HEK293 (cell line): ENCODE results near the gene YAE1.

Source experiments
- CTCF ChIA-PET: fragments of 350-600 bp; formaldehyde crosslinking; extraction: SDS; loops from one replicate; lab custom pipeline; 2021; ENCODE audit warnings: antibody characterized with exemption; lab: Yijun Ruan, JAX
- POLR2A ChIA-PET: fragments of 300-600 bp; formaldehyde crosslinking; extraction: SDS; loops from one replicate; lab custom pipeline; 2020; ENCODE audit warnings: antibody characterized with exemption, inconsistent platforms; lab: Yijun Ruan, JAX
- H3K27ac ChIP-seq: fragments of 200-500 bp; sonication (Bioruptor generic); 2 replicates; pipeline ENCODE4 v1.5.1; 2014; ENCODE audit warnings: low read depth, low read length, control low read depth, inconsistent platforms; ENCODE audit errors: extremely low read depth
- H3K36me3 ChIP-seq, 2 experiments: fragments of 200-500 bp in 1 of 2; sonication (Bioruptor generic) in 1 of 2; 1 replicate in 1 of 2; 2 replicates in 1 of 2; pipeline ENCODE4 v1.5.1; 2014 to 2017; ENCODE audit warnings: inconsistent platforms in 2 of 2, low read length in 2 of 2; ENCODE audit not compliant: control insufficient read depth in 2 of 2, insufficient read depth in 1 of 2
- H3K4me1 ChIP-seq: fragments of 200-500 bp; sonication (Bioruptor generic); 2 replicates; pipeline ENCODE4 v1.5.1; 2014; ENCODE audit warnings: mild to moderate bottlenecking, low read length, inconsistent platforms; ENCODE audit not compliant: control insufficient read depth, insufficient read depth
- H3K4me3 ChIP-seq: 2 replicates; pipeline ENCODE4 v1.5.1; 2011; ENCODE audit warnings: low read depth, mild to moderate bottlenecking, control low read depth, low read length, moderate library complexity
- H3K9me3 ChIP-seq: fragments of 200-500 bp; sonication (Bioruptor generic); 2 replicates; pipeline ENCODE4 v1.5.1; 2014; ENCODE audit warnings: low read depth, low read length, inconsistent platforms; ENCODE audit not compliant: control insufficient read depth, insufficient read depth
- GLI2 ChIP-seq: fragments of 450-650 bp; formaldehyde crosslinking; IDR thresholded peaks from 2 replicates; pipeline ENCODE4; 2017; ENCODE audit warnings: missing biosample characterization, missing genetic modification characterization, low read depth, borderline replicate concordance
- HOXC10 ChIP-seq: sonication (generic); formaldehyde crosslinking; IDR thresholded peaks from 2 replicates; pipeline ENCODE4 v1.8.1; 2023; ENCODE audit warnings: mild to moderate bottlenecking, missing genetic modification reagents
- OSR2 ChIP-seq: fragments of 450-650 bp; formaldehyde crosslinking; IDR thresholded peaks from 2 replicates; pipeline ENCODE4 v1.5.1; 2016; ENCODE audit warnings: missing biosample characterization, missing genetic modification characterization
- SCRT1 ChIP-seq: fragments of 450-650 bp; formaldehyde crosslinking; IDR thresholded peaks from 2 replicates; pipeline ENCODE4 v1.5.1; 2016; ENCODE audit warnings: missing biosample characterization, missing genetic modification characterization, borderline replicate concordance
- SP3 ChIP-seq: fragments of 450-650 bp; formaldehyde crosslinking; IDR thresholded peaks from 2 replicates; pipeline ENCODE4 v1.5.1; 2016; ENCODE audit warnings: missing biosample characterization, missing genetic modification characterization
- ZBTB1 ChIP-seq: fragments of 450-650 bp; formaldehyde crosslinking; IDR thresholded peaks from 2 replicates; pipeline ENCODE4 v1.5.1; 2016; ENCODE audit warnings: missing biosample characterization, missing genetic modification characterization
- ZBTB48 ChIP-seq: fragments of 450-650 bp; formaldehyde crosslinking; IDR thresholded peaks from 2 replicates; pipeline ENCODE4 v1.5.1; 2016; ENCODE audit warnings: missing biosample characterization, missing genetic modification characterization
- ZBTB49 ChIP-seq: fragments of 450-650 bp; formaldehyde crosslinking; IDR thresholded peaks from 2 replicates; pipeline ENCODE4 v1.5.1; 2016; ENCODE audit warnings: missing biosample characterization, missing genetic modification characterization, low read depth
- ZEB2 ChIP-seq: fragments of 450-650 bp; formaldehyde crosslinking; IDR thresholded peaks from 2 replicates; pipeline ENCODE4 v1.5.1; 2016; ENCODE audit warnings: missing biosample characterization, missing genetic modification characterization
- ZFP41 ChIP-seq: fragments of 450-650 bp; formaldehyde crosslinking; IDR thresholded peaks from 2 replicates; pipeline ENCODE4 v1.5.1; 2016; ENCODE audit warnings: missing biosample characterization, missing genetic modification characterization, borderline replicate concordance
- ZNF175 ChIP-seq: fragments of 450-650 bp; formaldehyde crosslinking; IDR thresholded peaks from 2 replicates; pipeline ENCODE4 v1.5.1; 2016; ENCODE audit warnings: missing biosample characterization, missing genetic modification characterization
- ZNF19 ChIP-seq: fragments of 450-650 bp; formaldehyde crosslinking; IDR thresholded peaks from 2 replicates; pipeline ENCODE4; 2016; ENCODE audit warnings: missing biosample characterization, missing genetic modification characterization, low read depth
- ZNF2 ChIP-seq: fragments of 450-650 bp; formaldehyde crosslinking; IDR thresholded peaks from 2 replicates; pipeline ENCODE4 v1.5.1; 2016; ENCODE audit warnings: missing biosample characterization, missing genetic modification characterization
- ZNF280C ChIP-seq: fragments of 450-650 bp; formaldehyde crosslinking; IDR thresholded peaks from 2 replicates; pipeline ENCODE4 v1.5.1; 2016; ENCODE audit warnings: missing biosample characterization, missing genetic modification characterization
- ZNF292 ChIP-seq: fragments of 450-650 bp; formaldehyde crosslinking; IDR thresholded peaks from 2 replicates; pipeline ENCODE4 v1.5.1; 2016; ENCODE audit warnings: low read depth, missing biosample characterization, missing genetic modification characterization, borderline replicate concordance
- ZNF404 ChIP-seq: fragments of 450-650 bp; formaldehyde crosslinking; IDR thresholded peaks from 2 replicates; pipeline ENCODE4 v1.5.1; 2017; ENCODE audit warnings: missing biosample characterization, missing genetic modification characterization
- ZNF488 ChIP-seq: fragments of 450-650 bp; formaldehyde crosslinking; IDR thresholded peaks from 2 replicates; pipeline ENCODE4 v1.5.1; 2016; ENCODE audit warnings: missing biosample characterization, missing genetic modification characterization
- ZNF530 ChIP-seq: fragments of 450-650 bp; formaldehyde crosslinking; IDR thresholded peaks from 2 replicates; pipeline ENCODE4 v1.5.1; 2016; ENCODE audit warnings: low read depth, missing biosample characterization, missing genetic modification characterization
- ZNF639 ChIP-seq: fragments of 450-650 bp; formaldehyde crosslinking; IDR thresholded peaks from 2 replicates; pipeline ENCODE4 v1.5.1; 2016; ENCODE audit warnings: missing biosample characterization, missing genetic modification characterization
- ZNF664 ChIP-seq: fragments of 450-650 bp; formaldehyde crosslinking; IDR thresholded peaks from 2 replicates; pipeline ENCODE4 v1.5.1; 2016; ENCODE audit warnings: missing biosample characterization, missing genetic modification characterization
- ZNF747 ChIP-seq: fragments of 450-650 bp; formaldehyde crosslinking; IDR thresholded peaks from 2 replicates; pipeline ENCODE4 v1.5.1; 2016; ENCODE audit warnings: missing biosample characterization, missing genetic modification characterization
- ZNF768 ChIP-seq: fragments of 450-650 bp; formaldehyde crosslinking; IDR thresholded peaks from 2 replicates; pipeline ENCODE4 v1.5.1; 2018; ENCODE audit warnings: missing biosample characterization, mild to moderate bottlenecking, missing genetic modification characterization
- ZNF830 ChIP-seq: fragments of 450-650 bp; IDR thresholded peaks from 2 replicates; pipeline ENCODE4 v1.5.0; 2018; ENCODE audit warnings: missing biosample characterization, missing genetic modification characterization, low read depth, mild to moderate bottlenecking, moderate library complexity

The YAE1 gene

GRCh38 chr7:39527296-39527695 lies 38.9 kb upstream of the YAE1 start:
- H3K36me3 ChIP-seq, result no peaks in the 10 kb centered on the region
- CTCF ChIA-PET, result no interaction called here
- no peak overlapping the region for H3K27ac ChIP-seq

GRCh38 chr7:39527951-39528350 lies 38.3 kb upstream of the YAE1 start:
- ChIA-PET CTCF (interaction anchor here (1.8 kb wide), 1 partner anchor 8 kb away, joined by 4 read pairs; no protein-coding TSS in a partner anchor), POLR2A (no interaction called here)
- H3K4me3 ChIP-seq, result no peak overlapping the region
- TF ChIP-seq ZBTB48 (tag by site-specific recombination) (no peak), ZNF292 (no peak), ZNF747 (tag by site-specific recombination) (no peak), ZNF768 (tag by site-specific recombination) (no peak), SCRT1 (no peak), OSR2 (tag by site-specific recombination) (no peak), ZNF488 (tag by site-specific recombination) (no peak), ZBTB49 (tag by site-specific recombination) (no peak), ZFP41 (tag by site-specific recombination) (no peak), ZNF404 (tag by site-specific recombination) (no peak), ZBTB1 (tag by site-specific recombination) (no peak), SP3 (no peak), ZNF175 (tag by site-specific recombination) (no peak), ZNF2 (tag by site-specific recombination) (no peak), ZNF530 (tag by site-specific recombination) (no peak)
- no peak overlapping the region for H3K27ac ChIP-seq
- no peaks in the 10 kb centered on the region for H3K36me3 ChIP-seq
- no peaks in the 10 kb centered on the region for H3K4me1 ChIP-seq
- no peaks in the 10 kb centered on the region for H3K9me3 ChIP-seq

More at GRCh38 chr7:39527296-39527695, 38.9 kb upstream of the YAE1 start:
- H3K4me1 ChIP-seq, result no peaks in the 10 kb centered on the region
- POLR2A ChIA-PET, result no interaction called here
- TF ChIP-seq ZNF830 (tag by site-specific recombination), result no peak
- H3K4me3 ChIP-seq, result no peak overlapping the region
- H3K9me3 ChIP-seq, result no peaks in the 10 kb centered on the region

GRCh38 chr7:39528849-39529248 lies 37.4 kb upstream of the YAE1 start:
- no peaks in the 10 kb centered on the region for H3K36me3 ChIP-seq
- no peak overlapping the region for H3K4me3 ChIP-seq
- no peaks in the 10 kb centered on the region for H3K4me1 ChIP-seq
- POLR2A ChIA-PET, result no interaction called here
- H3K9me3 ChIP-seq, result no peaks in the 10 kb centered on the region
- H3K27ac ChIP-seq, result no peak overlapping the region
- CTCF ChIA-PET, result interaction anchor here (1.8 kb wide), 1 partner anchor 9 kb away, joined by 4 read pairs; no protein-coding TSS in a partner anchor
- TF ChIP-seq ZNF280C (no peak), ZBTB1 (tag by site-specific recombination) (no peak), GLI2 (tag by site-specific recombination) (no peak), HOXC10 (CRISPR knock-in tag) (no peak), ZEB2 (tag by site-specific recombination) (no peak), ZNF639 (tag by site-specific recombination) (no peak), ZNF664 (tag by site-specific recombination) (no peak), ZNF19 (tag by site-specific recombination) (no peak)
